ENCODE data around the gene GPR132. TPM values are rescaled to one million over a fixed set of nuclear protein-coding genes. Genes with fewer than 3 reads are reported as not detected.

Gene GPR132
- total RNA-seq, 1 donor from 2014 or later, result 2.2 TPM

- Histone ChIP-seq H3K79me2 (ENCODE audit: insufficient read depth, low read length) (no peaks in the 10 kb centered on the region), H4K20me1 (ENCODE audit: insufficient read depth, low read length) (peaks cover 20% of the 10 kb centered on the region), H3K9me3 (ENCODE audit: insufficient read depth, low read depth, low read length) (no peaks in the 10 kb centered on the region), H2AFZ (ENCODE audit: low read depth, low read length) (no peak overlapping the region), H3K36me3 (ENCODE audit: insufficient read depth, low read length) (no peaks in the 10 kb centered on the region), H3K4me2 (ENCODE audit: low read length) (no peak overlapping the region), H3K27me3 (ENCODE audit: insufficient read depth, low read length) (peaks cover 3% of the 10 kb centered on the region), H3K9ac (ENCODE audit: low read length) (no peak overlapping the region), H3K27ac (ENCODE audit: low read depth, low read length) (no peak overlapping the region), H3K4me3 (ENCODE audit: insufficient read depth, low read depth, low read length) (no peak overlapping the region), H3K4me1 (ENCODE audit: insufficient read depth, low read length) (no peaks in the 10 kb centered on the region)
- FAIRE-seq (no peak), DNase-seq (ENCODE audit: low read depth) (no peak)
- Mint-ChIP-seq H3K9me3 (ENCODE audit: unreplicated experiment) (peaks cover under 1% of the 10 kb centered on the region), H3K36me3 (ENCODE audit: low read depth, unreplicated experiment) (peaks cover 2% of the 10 kb centered on the region), H3K27me3 (ENCODE audit: low read depth, unreplicated experiment) (peaks cover 16% of the 10 kb centered on the region), H3K27ac (ENCODE audit: unreplicated experiment) (no peak overlapping the region), H3K4me1 (ENCODE audit: low read depth, unreplicated experiment) (peaks cover 6% of the 10 kb centered on the region), H3K4me3 (ENCODE audit: unreplicated experiment) (no peak overlapping the region)
- TF ChIP-seq CTCF (IDR thresholded peaks at IDR 0.05; ENCODE audit: insufficient read depth, low read depth, low read length) (no peak), EZH2 (IDR thresholded peaks at IDR 0.05; ENCODE audit: insufficient read depth, low read length) (no peak)
Measured at GRCh38 chr14:105056303-105056831, 8.9 kb downstream of the GPR132 start.

- Histone ChIP-seq H3K79me2 (ENCODE audit: insufficient read depth, low read length) (peaks cover 3% of the 10 kb centered on the region), H3K4me1 (ENCODE audit: insufficient read depth, low read length) (no peaks in the 10 kb centered on the region), H4K20me1 (ENCODE audit: insufficient read depth, low read length) (peaks cover 25% of the 10 kb centered on the region), H3K9ac (ENCODE audit: low read length) (no peak overlapping the region), H3K27ac (ENCODE audit: low read depth, low read length) (no peak overlapping the region), H3K36me3 (ENCODE audit: insufficient read depth, low read length) (no peaks in the 10 kb centered on the region), H3K9me3 (ENCODE audit: insufficient read depth, low read depth, low read length) (no peaks in the 10 kb centered on the region), H2AFZ (ENCODE audit: low read depth, low read length) (no peak overlapping the region), H3K4me3 (ENCODE audit: insufficient read depth, low read depth, low read length) (no peak overlapping the region), H3K4me2 (ENCODE audit: low read length) (no peak overlapping the region), H3K27me3 (ENCODE audit: insufficient read depth, low read length) (peaks cover 3% of the 10 kb centered on the region)
- H3K27me3 Mint-ChIP-seq (ENCODE audit: low read depth, unreplicated experiment), result peaks cover 21% of the 10 kb centered on the region
- peaks cover 6% of the 10 kb centered on the region for H3K4me1 Mint-ChIP-seq (ENCODE audit: low read depth, unreplicated experiment)
- no peak for FAIRE-seq
- DNase-seq (ENCODE audit: low read depth), result no peak
- H3K27ac Mint-ChIP-seq (ENCODE audit: unreplicated experiment), result no peak overlapping the region
- peaks cover 7% of the 10 kb centered on the region for H3K36me3 Mint-ChIP-seq (ENCODE audit: low read depth, unreplicated experiment)
- H3K4me3 Mint-ChIP-seq (ENCODE audit: unreplicated experiment), result no peak overlapping the region
- peaks cover 4% of the 10 kb centered on the region for H3K9me3 Mint-ChIP-seq (ENCODE audit: unreplicated experiment)
- no peak for TF ChIP-seq CTCF (IDR thresholded peaks at IDR 0.05; ENCODE audit: insufficient read depth, low read depth, low read length)
- no peak for TF ChIP-seq EZH2 (IDR thresholded peaks at IDR 0.05; ENCODE audit: insufficient read depth, low read length)
Measured at GRCh38 chr14:105055736-105056302, 9.4 kb downstream of the GPR132 start.

- no peak for FAIRE-seq
- TF ChIP-seq EZH2 (IDR thresholded peaks at IDR 0.05; ENCODE audit: insufficient read depth, low read length), result no peak
- TF ChIP-seq CTCF (IDR thresholded peaks at IDR 0.05; ENCODE audit: insufficient read depth, low read depth, low read length), result no peak
- Histone ChIP-seq H3K4me3 (ENCODE audit: insufficient read depth, low read depth, low read length) (no peak overlapping the region), H3K36me3 (ENCODE audit: insufficient read depth, low read length) (no peaks in the 10 kb centered on the region), H4K20me1 (ENCODE audit: insufficient read depth, low read length) (peaks cover 28% of the 10 kb centered on the region), H3K79me2 (ENCODE audit: insufficient read depth, low read length) (peaks cover 8% of the 10 kb centered on the region), H3K4me1 (ENCODE audit: insufficient read depth, low read length) (no peaks in the 10 kb centered on the region), H3K27me3 (ENCODE audit: insufficient read depth, low read length) (peaks cover 3% of the 10 kb centered on the region), H3K9ac (ENCODE audit: low read length) (no peak overlapping the region), H3K27ac (ENCODE audit: low read depth, low read length) (no peak overlapping the region), H3K4me2 (ENCODE audit: low read length) (no peak overlapping the region), H3K9me3 (ENCODE audit: insufficient read depth, low read depth, low read length) (no peaks in the 10 kb centered on the region), H2AFZ (ENCODE audit: low read depth, low read length) (no peak overlapping the region)
- no peak for DNase-seq (ENCODE audit: low read depth)
- peaks cover 21% of the 10 kb centered on the region for H3K27me3 Mint-ChIP-seq (ENCODE audit: low read depth, unreplicated experiment)
- peaks cover 7% of the 10 kb centered on the region for H3K36me3 Mint-ChIP-seq (ENCODE audit: low read depth, unreplicated experiment)
- H3K4me3 Mint-ChIP-seq (ENCODE audit: unreplicated experiment), result no peak overlapping the region
- H3K4me1 Mint-ChIP-seq (ENCODE audit: low read depth, unreplicated experiment), result peaks cover 6% of the 10 kb centered on the region
- H3K9me3 Mint-ChIP-seq (ENCODE audit: unreplicated experiment), result peaks cover 4% of the 10 kb centered on the region
- H3K27ac Mint-ChIP-seq (ENCODE audit: unreplicated experiment), result no peak overlapping the region
Measured at GRCh38 chr14:105055334-105055733, 9.9 kb downstream of the GPR132 start.
